Suppressor macrophage treated with lipopolysaccharide for 4 hours (primary cell): ENCODE data around the gene SUN1.

ENCODE experiments used
- DNase-seq: peaks from one replicate; pipeline ENCODE4 v3.0.0-alpha.2; 2020

Gene SUN1

DNA sequence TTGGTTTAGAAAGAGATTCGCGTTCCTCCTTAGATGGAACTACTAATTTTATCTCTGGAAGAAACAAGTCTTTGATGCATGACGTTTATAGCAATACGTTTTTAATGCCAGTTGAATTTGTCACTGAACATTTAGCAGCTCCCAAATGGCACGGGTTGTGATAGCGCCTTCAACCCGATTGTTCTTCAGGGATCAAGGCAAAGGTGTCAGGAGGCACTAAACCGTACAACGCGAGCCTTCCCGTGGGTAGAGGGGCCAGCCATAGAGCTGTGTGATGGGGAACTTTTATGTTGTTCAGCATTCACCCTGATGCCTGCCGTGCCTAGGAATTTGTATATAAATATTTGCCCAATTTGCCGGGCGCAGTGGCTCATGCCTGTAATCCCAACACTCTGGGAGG, 47.4 kb downstream of the SUN1 start:
- no peak for DNase-seq

DNA sequence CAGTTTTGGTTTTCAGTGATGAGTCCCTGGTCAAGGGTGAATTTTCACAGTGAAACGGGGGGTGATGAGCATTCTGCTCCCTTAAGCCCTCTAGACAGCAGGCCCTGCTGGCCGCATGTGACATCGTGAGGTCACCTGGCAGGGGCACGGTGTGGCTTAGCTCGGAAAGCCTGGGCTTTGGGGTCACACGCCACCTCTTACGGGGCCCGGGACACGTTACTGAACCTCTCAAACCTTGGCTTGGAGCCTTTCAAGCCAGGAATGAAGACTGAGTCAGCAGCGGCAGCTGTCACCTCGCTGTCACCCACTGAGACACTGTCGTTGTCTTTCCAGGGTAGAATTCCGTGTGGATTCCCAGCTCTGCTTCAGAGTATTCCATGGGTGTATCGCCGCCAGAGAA, 48.2 kb downstream of the SUN1 start:
- no peak for DNase-seq

DNA sequence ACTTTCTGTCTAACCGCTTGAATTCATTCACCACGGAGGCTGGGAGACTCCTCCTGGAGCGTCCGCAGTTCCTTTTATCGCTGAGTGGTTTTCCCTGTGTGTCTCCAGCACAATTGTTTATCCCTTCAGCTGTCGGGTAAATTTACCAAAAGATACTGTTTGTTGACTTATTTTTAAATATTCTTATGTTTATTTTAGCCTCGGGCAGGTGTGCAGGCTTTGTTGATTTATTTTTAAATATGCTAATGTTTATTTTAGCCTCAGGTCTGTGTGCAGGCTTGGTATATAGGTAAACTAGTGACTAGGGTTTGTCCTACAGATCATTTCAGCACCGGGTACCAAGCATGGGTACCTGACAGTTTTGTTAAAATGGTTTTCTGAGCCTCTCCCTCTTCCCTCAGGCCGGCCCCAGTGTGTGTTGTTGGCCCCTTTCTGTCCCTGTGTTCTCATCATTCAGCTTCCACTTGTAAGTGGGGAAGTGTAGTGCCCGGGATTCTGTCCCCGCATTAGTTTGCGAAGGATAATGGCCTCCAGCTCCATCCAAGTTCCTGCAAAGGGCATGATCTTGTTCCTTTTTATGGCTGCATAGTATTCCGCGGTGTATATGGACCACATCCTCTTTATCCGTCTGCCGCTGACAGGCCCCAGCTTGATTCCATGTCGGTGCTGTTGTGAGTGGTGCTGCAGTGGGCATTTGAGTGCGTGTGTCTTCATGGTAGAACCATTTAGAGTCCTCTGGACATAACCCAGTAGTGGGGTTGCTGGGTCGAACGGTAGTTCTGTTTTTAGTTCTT, 49.4 kb downstream of the SUN1 start:
- DNase-seq = no peak

DNA sequence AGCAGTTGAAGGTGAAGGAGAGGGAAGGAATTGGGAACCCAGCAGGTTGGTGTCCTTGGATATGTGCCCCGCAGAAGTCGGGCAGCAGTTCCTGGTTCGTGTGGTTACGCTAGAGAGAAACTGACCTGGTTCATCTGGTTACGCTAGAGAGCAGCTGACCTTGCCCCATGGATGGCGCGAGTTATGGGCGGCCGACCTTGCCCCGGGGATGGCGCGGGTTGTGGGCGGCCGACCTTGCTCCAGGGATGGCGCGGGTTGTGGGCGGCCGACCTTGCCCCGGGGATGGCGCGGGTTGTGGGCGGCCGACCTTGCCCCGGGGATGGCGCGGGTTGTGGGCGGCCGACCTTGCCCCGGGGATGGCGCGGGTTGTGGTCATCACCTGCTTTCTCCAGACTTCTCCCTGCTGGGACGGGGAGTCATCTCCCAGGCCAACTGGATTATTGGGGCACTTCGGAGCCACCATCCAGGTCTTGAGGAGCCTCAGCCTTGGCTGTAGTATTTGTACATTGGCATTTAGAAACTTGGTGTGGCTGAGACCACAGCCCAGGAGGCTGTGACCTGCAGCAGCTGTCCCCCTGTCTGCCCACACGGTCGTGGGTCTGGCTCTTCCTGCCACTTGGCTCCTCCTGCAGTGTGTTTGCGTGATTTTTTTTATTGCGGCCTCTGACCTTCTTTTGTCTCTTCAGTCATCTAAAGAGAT, 50.2 kb downstream of the SUN1 start:
- DNase-seq = no peak

DNA sequence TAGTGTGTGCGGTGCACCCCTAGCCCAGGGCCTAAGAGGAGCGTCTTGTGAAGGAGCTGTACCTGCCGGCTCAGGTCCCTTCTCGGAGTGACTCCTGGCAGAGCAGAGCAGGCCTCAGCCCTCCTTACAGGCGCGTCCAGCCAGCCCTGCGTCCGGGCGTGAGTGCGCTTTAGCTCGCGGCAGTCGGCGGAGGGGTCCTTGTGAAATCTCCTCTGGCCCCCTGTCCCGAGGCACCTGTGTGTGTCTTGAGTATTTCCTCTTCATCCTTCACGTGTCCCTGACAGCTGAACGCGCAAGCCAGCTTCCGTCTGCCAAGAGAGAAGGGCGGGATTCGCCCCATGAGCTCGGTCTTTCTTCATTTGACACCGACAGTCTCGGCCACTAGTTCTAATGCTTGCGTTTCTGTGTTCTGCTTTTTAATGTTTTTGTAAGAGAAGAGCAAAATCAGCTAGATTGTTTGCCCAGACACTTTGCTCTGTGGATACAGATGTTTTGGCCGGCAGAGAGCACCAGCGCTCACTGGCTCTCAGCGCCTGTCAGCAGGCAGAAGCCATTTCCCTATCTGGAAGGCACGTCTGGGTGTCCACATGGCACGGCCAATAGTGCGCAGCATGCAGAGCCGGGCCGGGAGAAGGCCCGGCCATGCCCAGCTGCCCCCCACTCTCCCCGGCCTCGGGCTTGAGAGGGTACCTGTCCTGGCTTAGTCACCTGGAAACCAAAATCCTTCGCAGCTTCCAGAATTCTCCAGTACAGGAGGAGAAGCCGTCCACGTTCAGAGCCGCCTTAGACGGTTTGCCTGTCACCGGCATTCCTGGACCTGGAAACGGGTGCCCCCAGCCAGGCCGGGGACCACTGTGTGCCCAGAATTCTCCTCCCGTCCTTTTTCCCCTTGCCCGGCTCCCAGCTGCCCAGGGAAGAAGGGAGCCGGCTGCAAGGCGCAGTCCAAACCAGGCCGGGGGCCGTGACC, 51.1 kb downstream of the SUN1 start:
- no peak for DNase-seq

- DNase-seq = no peak
These were observed 52.1 kb downstream of the SUN1 start for GRCh38 chr7:884191-885003.

DNA sequence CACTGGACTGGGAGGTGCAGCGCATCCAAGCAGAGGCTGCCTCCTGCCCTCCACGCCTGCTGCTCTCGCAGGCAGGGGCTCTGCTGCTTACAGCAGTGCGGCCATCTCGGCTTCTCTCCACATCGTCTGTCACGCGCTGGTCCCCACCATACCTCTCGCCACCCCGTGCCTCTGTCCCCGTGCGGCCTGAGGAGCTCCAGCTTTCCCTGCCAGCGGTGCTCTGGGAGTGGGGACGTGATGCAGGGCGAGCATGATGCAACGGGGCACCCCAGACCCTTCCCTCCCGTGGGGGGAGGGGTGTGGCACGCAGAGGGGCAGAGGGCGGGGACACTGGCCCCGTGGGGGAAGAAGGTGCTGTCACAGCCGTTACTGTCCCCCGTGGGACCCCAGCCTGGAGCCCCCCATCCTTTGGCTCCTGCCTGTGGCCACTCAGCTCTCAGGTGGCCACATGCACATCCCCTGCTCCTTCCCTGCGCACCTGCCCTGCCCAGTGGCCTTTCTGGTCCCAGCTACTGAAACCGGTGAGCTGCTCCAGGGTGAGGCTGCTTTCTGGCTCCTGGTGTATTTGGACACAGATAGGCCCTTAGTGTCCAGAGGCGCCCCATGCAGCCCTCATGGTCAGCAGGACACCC, 53.1 kb downstream of the SUN1 start:
- DNase-seq = no peak

DNA sequence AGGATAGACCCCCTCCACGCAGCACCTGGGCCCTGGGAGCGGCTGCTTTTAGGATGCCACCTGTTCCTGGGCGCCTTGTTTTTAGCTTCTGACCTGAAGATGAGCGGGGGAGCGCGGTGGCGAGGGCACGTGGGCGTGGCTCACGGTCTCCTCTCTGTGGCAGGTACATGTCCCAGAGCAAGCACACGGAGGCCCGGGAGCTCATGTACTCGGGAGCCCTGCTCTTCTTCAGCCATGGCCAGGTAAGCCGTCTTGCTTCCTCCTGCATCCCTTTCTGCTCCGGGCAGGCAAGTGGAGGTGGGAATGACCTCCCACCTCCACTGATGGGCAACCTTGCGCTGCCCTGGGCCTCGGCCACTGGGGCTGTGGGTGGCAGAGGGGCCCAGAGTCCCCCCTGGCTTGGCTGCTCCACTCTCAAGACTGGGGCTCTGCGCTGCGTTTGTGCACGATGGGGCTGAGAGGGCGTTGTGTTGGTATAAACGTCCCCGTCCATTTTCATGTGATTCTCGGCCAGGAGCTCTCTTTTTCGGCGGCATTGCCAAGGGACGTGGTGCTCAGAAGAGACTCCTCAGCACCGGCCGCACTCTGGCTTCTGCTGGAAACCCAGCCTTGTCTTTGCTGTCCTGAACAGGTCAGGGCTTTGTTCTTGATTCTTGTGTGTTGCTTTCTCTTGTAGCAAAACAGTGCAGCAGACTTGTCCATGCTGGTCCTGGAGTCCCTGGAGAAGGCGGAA, 53.8 kb downstream of the SUN1 start:
- DNase-seq = no peak

DNA sequence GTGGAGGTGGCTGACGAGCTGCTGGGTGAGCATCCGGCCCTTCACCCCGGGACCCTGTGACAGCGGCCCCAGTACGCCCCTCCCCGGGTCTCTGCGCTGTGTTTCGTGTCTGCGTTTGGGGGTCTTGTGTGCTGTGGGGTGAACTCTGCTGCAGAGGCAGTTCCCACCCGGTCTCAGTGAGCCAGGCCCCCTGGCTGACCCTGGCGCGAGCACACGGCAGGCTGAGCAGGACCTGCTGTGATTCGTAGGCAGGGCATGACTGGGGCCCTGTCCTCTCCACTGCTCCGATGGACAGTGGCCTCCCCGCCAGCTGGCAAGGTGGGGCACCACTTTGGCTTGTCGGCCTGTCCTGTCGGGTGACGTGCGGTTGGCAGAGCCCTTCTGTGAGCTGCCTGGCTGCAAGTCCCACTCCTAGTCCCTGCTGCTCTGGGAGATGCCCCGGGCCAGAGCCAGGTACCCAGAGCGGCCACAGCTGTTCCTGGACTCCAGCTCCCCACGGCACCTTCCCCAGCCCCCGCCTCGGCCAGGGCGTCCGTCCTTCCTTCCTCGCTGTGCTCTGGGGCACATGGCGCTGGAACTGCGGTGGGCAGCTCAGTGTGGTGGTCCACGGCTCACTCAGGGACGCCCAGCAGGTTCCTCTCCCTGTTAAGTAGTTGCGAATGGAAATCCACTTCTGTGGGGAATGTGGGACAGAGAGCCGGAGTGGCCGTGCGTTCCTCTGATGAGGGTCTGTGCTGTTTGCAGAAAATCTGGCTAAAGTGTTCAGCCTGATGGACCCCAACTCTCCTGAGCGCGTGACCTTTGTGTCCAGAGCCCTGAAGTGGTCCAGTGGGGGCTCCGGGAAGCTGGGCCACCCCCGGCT, 54.6 kb downstream of the SUN1 start:
- DNase-seq = no peak

GRCh38 chr7:887488-887820, 55.2 kb downstream of the SUN1 start:
- no peak for DNase-seq

DNA sequence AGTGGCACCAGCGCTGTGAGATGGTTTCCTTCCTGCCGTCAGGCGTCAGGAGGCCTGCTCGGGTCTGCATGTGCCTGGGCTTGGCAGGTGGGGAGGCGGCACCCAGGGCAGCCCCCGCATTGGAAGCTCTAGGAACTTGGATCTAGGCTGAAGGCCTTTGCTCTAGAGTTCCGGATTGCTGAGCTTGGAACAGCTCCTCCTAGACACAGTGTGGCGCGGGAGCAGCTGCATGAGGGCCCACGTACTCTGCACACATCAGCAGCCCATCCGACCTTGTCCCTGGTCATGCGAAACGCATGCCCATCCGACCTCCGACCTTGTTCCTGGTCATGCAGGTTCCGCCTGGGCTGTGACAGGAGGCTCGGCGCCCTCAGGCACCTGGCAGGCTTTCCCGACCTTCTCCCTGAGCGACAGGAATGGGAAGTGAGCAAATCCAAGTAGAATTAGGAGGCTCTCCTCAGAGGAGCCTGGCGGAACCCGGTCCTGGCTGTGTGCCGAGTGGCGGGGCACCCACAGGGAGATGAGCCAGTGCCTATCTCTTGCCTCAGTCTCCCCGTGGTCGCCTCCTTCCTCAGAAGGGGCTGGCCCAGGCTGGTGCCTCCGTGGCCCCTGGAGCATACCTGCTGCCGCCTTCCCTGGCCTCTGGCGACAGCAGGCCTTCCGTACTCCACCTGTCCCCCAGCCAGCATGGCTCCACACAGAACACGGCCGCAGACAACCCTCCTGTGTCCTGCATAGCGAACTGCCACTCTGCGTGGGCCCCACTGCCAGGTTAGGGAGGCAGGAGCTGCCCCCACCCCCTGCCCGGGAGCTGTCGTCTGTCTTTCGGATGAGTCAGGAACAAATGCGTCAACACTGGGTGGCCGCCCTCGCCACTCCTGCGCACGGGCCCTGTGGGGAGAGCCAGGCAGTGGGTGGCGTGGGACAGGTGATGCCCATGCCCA, 56.1 kb downstream of the SUN1 start:
- no peak for DNase-seq

DNA sequence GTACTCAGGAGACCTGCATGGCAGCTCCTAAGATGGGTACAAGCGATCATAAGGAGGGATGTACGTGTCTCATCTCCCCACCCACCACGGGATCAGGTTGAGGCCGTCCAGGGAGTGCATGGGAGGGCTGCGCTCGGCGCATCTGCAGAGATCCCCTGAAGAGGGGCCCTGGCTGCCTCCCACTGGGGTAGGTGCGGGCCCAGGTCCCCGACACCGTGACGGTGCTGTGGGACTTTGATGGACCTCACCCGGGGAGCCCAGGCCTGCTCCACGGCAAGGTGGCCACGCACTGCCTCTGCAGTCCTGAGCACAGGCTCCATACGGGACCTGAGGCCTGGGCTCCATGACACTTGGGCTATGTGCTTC, 56.7 kb downstream of the SUN1 start:
- DNase-seq = no peak

DNA sequence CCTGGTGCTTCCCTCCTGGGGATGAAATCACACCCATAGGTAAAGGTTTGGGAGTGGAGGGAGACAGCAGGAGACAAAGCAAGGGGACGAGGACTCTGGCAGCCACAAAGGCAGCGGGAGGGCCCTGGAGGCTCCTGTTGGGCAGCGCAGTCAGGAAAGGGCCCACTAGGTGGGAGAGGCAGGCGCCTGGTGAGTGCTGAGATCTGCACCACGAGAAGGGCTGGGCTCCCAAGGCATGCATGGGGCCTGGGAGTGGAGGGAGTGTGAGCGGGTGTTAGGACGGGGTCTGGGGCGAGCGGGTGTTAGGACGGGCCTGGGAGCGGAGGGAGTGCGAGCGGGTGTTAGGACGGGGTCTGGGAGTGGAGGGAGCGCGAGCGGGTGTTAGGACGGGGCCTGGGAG, 57.1 kb downstream of the SUN1 start:
- no peak for DNase-seq

DNA sequence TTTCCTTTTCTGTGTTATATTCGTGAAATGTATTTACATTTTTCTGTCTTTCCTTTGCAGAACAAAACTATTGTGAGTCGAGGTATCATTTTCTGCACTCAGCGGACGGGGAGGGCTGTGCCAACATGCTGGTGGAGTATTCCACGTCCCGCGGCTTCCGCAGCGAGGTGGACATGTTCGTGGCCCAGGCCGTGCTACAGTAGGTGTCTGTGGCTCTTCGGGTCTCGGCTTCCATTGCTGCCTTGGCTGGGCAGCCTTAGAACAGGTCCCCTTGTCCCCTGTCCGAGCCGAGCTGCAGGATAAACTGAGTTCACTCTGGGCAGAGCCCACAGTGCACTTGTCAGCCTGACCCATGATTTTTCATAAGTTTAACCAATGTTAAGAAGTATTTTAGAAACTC, 58.6 kb downstream of the SUN1 start:
- no peak for DNase-seq

- DNase-seq = no peak
These were observed 59.0 kb downstream of the SUN1 start for GRCh38 chr7:891291-891690.

DNA sequence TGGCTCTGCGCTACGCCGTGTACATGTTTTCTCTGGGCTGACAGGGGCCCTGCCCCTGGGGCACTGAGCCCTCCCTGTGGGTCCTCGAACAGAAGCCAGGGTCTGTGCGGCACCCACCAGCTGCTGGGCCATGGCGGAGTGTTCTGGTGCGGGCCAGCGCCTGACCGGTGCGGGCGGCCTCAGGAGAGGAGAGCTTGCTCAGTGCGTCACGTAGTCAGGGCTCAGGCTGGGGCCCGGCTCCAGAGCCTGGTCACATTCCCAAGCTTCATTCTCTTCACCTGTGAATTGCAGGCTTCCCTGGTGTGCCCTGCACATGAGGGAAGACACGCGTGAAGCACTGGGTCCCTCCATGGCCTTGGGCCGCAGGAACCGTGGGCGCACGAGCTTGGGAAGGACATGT, 59.5 kb downstream of the SUN1 start:
- DNase-seq = no peak

DNA sequence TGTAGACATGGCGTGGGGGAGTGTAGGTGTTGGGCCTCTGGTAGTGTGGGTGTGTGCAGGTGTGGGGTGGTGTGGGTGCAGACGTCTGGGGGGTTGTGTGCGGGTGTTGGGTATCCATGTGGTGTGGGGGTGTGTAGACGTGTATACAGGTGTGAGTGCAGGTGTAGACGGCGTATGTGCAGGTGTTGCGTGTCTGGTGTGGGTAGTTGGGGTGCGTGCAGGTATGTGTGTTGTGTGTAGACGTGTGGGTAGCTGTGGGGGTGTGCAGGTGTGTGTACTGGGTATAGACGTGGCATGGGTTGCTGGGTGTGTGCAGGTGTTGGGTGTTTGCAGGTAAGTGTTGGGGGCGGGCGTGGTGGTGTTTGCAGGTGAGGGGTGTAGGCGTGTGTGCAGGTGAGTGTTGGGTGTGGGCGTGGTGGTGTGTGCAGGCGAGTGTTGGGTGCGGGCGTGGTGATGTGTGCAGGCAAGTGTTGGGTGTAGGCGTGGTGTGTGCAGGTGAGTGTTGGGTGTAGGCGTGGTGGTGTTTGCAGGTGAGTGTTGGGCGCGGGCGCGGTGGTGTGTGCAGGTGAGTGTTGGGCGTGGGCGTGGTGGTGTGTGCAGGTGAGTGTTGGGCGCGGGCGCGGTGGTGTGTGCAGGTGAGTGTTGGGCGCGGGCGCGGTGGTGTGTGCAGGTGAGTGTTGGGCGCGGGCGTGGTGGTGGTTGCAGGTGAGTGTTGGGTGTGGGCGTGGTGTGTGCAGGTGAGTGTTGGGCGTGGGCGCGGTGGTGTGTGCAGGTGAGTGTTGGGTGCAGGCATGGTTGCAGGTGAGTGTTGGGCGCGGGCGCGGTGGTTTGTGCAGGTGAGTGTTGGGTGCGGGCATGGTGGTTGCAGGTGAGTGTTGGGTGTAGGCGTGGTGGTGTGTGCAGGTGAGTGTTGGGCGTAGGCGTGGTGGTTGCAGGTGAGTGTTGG, 60.6 kb downstream of the SUN1 start:
- DNase-seq = no peak

GRCh38 chr7:893686-894085, 61.4 kb downstream of the SUN1 start:
- DNase-seq = no peak
